ENCODE results near the gene OAT. TPM values are rescaled to one million over a fixed set of nuclear protein-coding genes. Genes with fewer than 3 reads are reported as not detected.

Gene OAT
- total and polyA plus RNA-seq, 4 donors: 105 to 235 (median 114) TPM

DNA sequence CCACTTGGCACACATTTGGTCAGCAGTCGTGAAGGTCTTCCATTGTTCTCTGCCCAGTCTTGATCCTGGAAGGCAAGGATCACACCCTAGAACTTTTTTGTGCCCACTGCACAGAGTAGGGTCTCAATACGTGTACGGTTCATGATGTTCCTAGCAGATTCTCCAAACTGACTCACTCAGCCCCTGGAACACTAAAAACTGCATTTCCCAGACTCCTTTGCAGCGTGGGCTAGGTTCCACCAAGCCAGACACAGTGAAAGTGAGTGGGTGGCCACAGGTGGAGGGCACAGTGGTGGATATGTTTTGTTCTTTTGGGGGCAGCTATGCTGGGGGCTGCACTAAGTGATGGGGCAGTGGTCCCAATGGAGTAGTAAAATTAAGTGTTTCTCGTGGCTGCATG, 41.4 kb upstream of the OAT start:
- Histone ChIP-seq H3K27ac (ENCODE audit: low read depth in 1 of 2, low read length in 2 of 2) (no peak overlapping the region), H3K4me3 (ENCODE audit: low read length in 2 of 2) (no peak overlapping the region), H3K4me1 (ENCODE audit: control insufficient read depth in 1 of 2, insufficient read depth in 2 of 2, low read length in 2 of 2) (no peaks in the 10 kb centered on the region), H3K36me3 (ENCODE audit: control insufficient read depth in 1 of 2, insufficient read depth in 2 of 2, low read length in 1 of 2) (no peaks in the 10 kb centered on the region), H3K27me3 (ENCODE audit: control insufficient read depth in 1 of 2, insufficient read depth in 2 of 2, low read length in 1 of 2) (no peaks in the 10 kb centered on the region), H3K9me3 (ENCODE audit: control insufficient read depth, low read length) (no peaks in the 10 kb centered on the region)
- intact Hi-C loops (cut with DNase I): loop anchor here in 1 of 2 donors (10.0 kb wide), 1 partner anchor 1305 kb away; the partner anchor contains the start of gene BUB3
- DNase-seq: peak in 1 of 2 donors; percentile 28
- 85 to 90% methylated on average over 5 of the region's 5 CpGs for WGBS, 2 donors
- ATAC-seq (ENCODE audit: low FRiP score): no peak

- Histone ChIP-seq H3K4me3 (ENCODE audit: low read length in 2 of 2) (no peak overlapping the region), H3K27me3 (ENCODE audit: control insufficient read depth in 1 of 2, insufficient read depth in 2 of 2, low read length in 1 of 2) (no peaks in the 10 kb centered on the region), H3K36me3 (ENCODE audit: control insufficient read depth in 1 of 2, insufficient read depth in 2 of 2, low read length in 1 of 2) (no peaks in the 10 kb centered on the region), H3K9me3 (ENCODE audit: control insufficient read depth, low read length) (no peaks in the 10 kb centered on the region), H3K27ac (ENCODE audit: low read depth in 1 of 2, low read length in 2 of 2) (no peak overlapping the region), H3K4me1 (ENCODE audit: control insufficient read depth in 1 of 2, insufficient read depth in 2 of 2, low read length in 2 of 2) (no peaks in the 10 kb centered on the region)
- DNase-seq (no peak), ATAC-seq (ENCODE audit: low FRiP score) (no peak)
- 75 to 93% methylated on average over 1 of the region's 1 CpG for WGBS, 2 donors
- intact Hi-C loops (cut with DNase I): no loop called here
Measured at GRCh38 chr10:124459395-124459794, 40.7 kb upstream of the OAT start.

- Histone ChIP-seq H3K4me3 (ENCODE audit: low read length in 2 of 2) (no peak overlapping the region), H3K36me3 (ENCODE audit: control insufficient read depth in 1 of 2, insufficient read depth in 2 of 2, low read length in 1 of 2) (no peaks in the 10 kb centered on the region), H3K9me3 (ENCODE audit: control insufficient read depth, low read length) (no peaks in the 10 kb centered on the region), H3K27ac (ENCODE audit: low read depth in 1 of 2, low read length in 2 of 2) (no peak overlapping the region), H3K4me1 (ENCODE audit: control insufficient read depth in 1 of 2, insufficient read depth in 2 of 2, low read length in 2 of 2) (no peaks in the 10 kb centered on the region), H3K27me3 (ENCODE audit: control insufficient read depth in 1 of 2, insufficient read depth in 2 of 2, low read length in 1 of 2) (no peaks in the 10 kb centered on the region)
- intact Hi-C loops (cut with DNase I): no loop called here
- DNase-seq (peak in 1 of 2 donors; percentile 13), ATAC-seq (ENCODE audit: low FRiP score) (no peak)
- 73 to 82% methylated on average over 2 of the region's 2 CpGs for WGBS, 2 donors
Measured at GRCh38 chr10:124458889-124459288, 40.2 kb upstream of the OAT start.

- no peaks in the 10 kb centered on the region for H3K36me3 ChIP-seq (ENCODE audit: control insufficient read depth in 1 of 2, insufficient read depth in 2 of 2, low read length in 1 of 2)
- H3K27ac ChIP-seq (ENCODE audit: low read depth in 1 of 2, low read length in 2 of 2): no peak overlapping the region
- DNase-seq: no peak
- H3K4me1 ChIP-seq (ENCODE audit: control insufficient read depth in 1 of 2, insufficient read depth in 2 of 2, low read length in 2 of 2): no peaks in the 10 kb centered on the region
- intact Hi-C loops (cut with DNase I): no loop called here
- 91 to 94% methylated on average over 4 of the region's 4 CpGs for whole genome bisulfite sequencing, 2 donors
- no peak for ATAC-seq (ENCODE audit: low FRiP score)
- no peaks in the 10 kb centered on the region for H3K27me3 ChIP-seq (ENCODE audit: control insufficient read depth in 1 of 2, insufficient read depth in 2 of 2, low read length in 1 of 2)
- H3K4me3 ChIP-seq (ENCODE audit: low read length in 2 of 2): no peak overlapping the region
- no peaks in the 10 kb centered on the region for H3K9me3 ChIP-seq (ENCODE audit: control insufficient read depth, low read length)
Measured at GRCh38 chr10:124458473-124458872, 39.8 kb upstream of the OAT start.

DNA sequence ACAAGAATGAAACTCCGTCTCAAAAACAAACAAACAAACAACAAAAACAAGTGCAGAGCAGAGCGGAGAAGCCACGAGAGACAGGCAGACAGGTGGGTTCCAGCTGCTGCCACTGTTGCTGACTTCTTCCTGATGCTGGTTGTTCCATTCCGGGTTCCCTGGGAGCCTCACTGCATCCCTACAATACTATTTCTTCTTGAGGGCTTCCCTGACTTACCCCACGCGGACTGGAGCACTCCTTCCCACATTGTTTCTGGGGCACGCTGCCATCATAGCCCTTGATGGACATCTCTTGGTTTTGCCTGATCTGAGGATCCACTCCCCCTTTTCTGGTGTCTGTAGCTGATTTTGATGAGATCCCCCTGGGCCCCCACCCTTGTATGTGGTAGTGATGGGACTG, 36.7 kb upstream of the OAT start:
- Histone ChIP-seq H3K27ac (ENCODE audit: low read depth in 1 of 2, low read length in 2 of 2) (no peak overlapping the region), H3K27me3 (ENCODE audit: control insufficient read depth in 1 of 2, insufficient read depth in 2 of 2, low read length in 1 of 2) (no peaks in the 10 kb centered on the region), H3K4me3 (ENCODE audit: low read length in 2 of 2) (no peak overlapping the region), H3K36me3 (ENCODE audit: control insufficient read depth in 1 of 2, insufficient read depth in 2 of 2, low read length in 1 of 2) (no peaks in the 10 kb centered on the region), H3K9me3 (ENCODE audit: control insufficient read depth, low read length) (no peaks in the 10 kb centered on the region), H3K4me1 (ENCODE audit: control insufficient read depth in 1 of 2, insufficient read depth in 2 of 2, low read length in 2 of 2) (no peaks in the 10 kb centered on the region)
- 62 to 69% methylated on average over 7 of the region's 7 CpGs for WGBS, 2 donors
- DNase-seq (peak in 1 of 2 donors; percentile 59), ATAC-seq (ENCODE audit: low FRiP score) (no peak)
- intact Hi-C loops (cut with DNase I): no loop called here

DNA sequence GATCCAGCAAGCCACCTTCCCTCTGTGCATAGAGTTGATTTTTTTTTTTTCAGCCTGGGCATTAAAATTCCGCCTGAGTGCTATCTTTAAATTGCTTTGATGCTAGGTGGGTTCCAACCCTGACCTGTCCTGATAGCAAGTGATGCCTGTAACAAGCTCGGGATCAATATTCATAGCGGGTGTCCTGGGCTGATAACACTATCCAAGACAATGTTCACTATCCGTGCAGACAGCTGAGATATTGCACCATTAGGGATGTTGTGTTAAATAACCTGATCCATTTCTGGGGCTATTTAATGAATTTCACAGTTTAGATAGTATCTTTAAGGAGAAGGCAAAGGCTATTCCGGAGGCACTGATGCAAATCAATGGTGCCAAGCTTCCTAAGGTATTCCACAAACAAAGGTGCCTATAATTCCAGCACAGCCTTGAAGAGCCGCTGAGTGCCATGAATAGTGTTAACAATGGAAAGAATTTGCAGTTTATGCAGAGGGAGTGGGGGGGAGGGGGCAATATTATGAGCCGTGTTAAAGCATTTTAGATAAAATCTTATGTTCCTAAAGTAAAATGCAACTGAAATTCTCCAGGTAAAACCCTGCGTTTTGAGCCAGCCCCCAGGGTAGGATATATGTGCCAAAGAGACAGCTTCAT, 35.4 kb upstream of the OAT start:
- 22 to 27% methylated on average over 8 of the region's 8 CpGs for WGBS, 2 donors
- Histone ChIP-seq H3K27me3 (ENCODE audit: control insufficient read depth in 1 of 2, insufficient read depth in 2 of 2, low read length in 1 of 2) (no peaks in the 10 kb centered on the region), H3K36me3 (ENCODE audit: control insufficient read depth in 1 of 2, insufficient read depth in 2 of 2, low read length in 1 of 2) (no peaks in the 10 kb centered on the region), H3K27ac (ENCODE audit: low read depth in 1 of 2, low read length in 2 of 2) (no peak overlapping the region), H3K9me3 (ENCODE audit: control insufficient read depth, low read length) (no peaks in the 10 kb centered on the region), H3K4me3 (ENCODE audit: low read length in 2 of 2) (no peak overlapping the region), H3K4me1 (ENCODE audit: control insufficient read depth in 1 of 2, insufficient read depth in 2 of 2, low read length in 2 of 2) (no peaks in the 10 kb centered on the region)
- intact Hi-C loops (cut with DNase I): no loop called here
- DNase-seq (peak in 1 of 2 donors; percentile 5), ATAC-seq (ENCODE audit: low FRiP score) (no peak)

DNA sequence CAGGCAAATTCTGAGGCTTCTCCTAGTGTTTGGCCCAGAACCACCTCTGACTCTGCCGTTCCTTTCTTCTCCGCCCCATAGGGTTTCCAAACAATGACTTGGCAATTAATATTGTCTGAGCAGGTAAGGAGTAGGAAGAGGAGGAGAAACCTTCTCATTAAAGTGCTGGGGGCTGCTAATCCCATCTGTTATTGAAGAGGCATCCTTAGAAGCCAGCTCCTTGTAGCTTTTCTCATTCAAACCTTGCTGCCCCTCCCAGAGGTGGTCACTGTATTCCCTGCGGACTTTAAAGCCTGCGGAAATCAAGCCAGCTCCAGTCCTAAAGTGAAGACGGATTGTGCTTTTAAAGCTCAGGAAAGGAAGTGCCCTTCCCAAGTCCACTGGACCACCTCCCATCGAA, 32.6 kb upstream of the OAT start:
- H3K27me3 ChIP-seq (ENCODE audit: control insufficient read depth in 1 of 2, insufficient read depth in 2 of 2, low read length in 1 of 2): peaks cover 0 to 2% of the 10 kb centered on the region in 2 donors
- WGBS, 2 donors: 31 to 40% methylated on average over 6 of the region's 6 CpGs
- H3K27ac ChIP-seq (ENCODE audit: low read depth in 1 of 2, low read length in 2 of 2): no peak overlapping the region
- no peaks in the 10 kb centered on the region for H3K36me3 ChIP-seq (ENCODE audit: control insufficient read depth in 1 of 2, insufficient read depth in 2 of 2, low read length in 1 of 2)
- DNase-seq (no peak), ATAC-seq (ENCODE audit: low FRiP score) (no peak)
- no peaks in the 10 kb centered on the region for H3K9me3 ChIP-seq (ENCODE audit: control insufficient read depth, low read length)
- H3K4me3 ChIP-seq (ENCODE audit: low read length in 2 of 2): no peak overlapping the region
- intact Hi-C loops (cut with DNase I): no loop called here
- H3K4me1 ChIP-seq (ENCODE audit: control insufficient read depth in 1 of 2, insufficient read depth in 2 of 2, low read length in 2 of 2): no peaks in the 10 kb centered on the region

- Histone ChIP-seq H3K4me3 (ENCODE audit: low read length in 2 of 2) (no peak overlapping the region), H3K9me3 (ENCODE audit: control insufficient read depth, low read length) (no peaks in the 10 kb centered on the region), H3K27ac (ENCODE audit: low read depth in 1 of 2, low read length in 2 of 2) (no peak overlapping the region), H3K36me3 (ENCODE audit: control insufficient read depth in 1 of 2, insufficient read depth in 2 of 2, low read length in 1 of 2) (no peaks in the 10 kb centered on the region), H3K4me1 (ENCODE audit: control insufficient read depth in 1 of 2, insufficient read depth in 2 of 2, low read length in 2 of 2) (no peaks in the 10 kb centered on the region), H3K27me3 (ENCODE audit: control insufficient read depth in 1 of 2, insufficient read depth in 2 of 2, low read length in 1 of 2) (peaks cover 0 to 2% of the 10 kb centered on the region in 2 donors)
- ATAC-seq (ENCODE audit: low FRiP score) (no peak), DNase-seq (no peak)
- 16 to 21% methylated on average over 5 of the region's 5 CpGs for WGBS, 2 donors
- intact Hi-C loops (cut with DNase I): no loop called here
Measured at GRCh38 chr10:124450783-124451057, 32.0 kb upstream of the OAT start.

DNA sequence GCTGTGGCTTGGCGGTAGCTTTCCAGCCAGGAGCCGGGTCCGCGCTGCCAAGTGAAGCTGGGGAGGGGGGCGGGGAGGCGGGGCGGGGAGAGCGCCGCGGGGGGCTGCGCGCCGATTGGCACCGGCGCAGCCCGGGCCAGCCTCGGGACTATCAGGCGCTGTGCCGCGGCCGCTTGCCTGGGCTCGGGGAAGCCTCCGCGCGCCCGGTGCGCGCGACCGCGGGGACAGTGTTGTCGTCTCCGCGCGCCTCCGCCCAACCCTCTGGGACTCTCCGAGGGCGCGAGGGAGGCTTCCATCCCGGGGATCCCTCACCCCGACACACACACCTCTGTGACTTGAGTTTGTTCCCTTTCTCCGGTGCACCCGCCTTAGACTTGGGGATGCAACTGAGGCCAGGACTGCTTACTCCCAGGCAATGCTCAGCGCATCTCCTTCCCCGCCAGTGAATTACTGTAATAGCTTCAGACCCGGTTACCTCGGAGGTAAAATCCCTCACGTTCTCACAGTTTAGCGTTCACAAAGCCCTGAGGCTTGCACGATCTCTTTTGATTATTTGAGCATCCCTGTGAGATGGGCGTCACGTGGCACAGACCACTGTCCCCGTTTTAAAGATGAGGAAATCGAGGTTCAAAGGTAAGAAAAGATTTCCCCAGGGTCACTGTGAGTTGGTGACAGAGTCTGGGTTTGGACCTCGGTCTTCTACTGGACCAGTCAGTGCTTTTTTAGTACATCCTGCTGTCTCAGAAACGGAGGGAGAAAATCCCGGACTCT, 31.5 kb upstream of the OAT start, which contains the start of gene NKX1-2:
Gene NKX1-2, minus strand, starts transcription at position 24 of the 771 bp plus-strand sequence. CDS start 92 bp downstream, outside the sequence.
- no peak for DNase-seq

More for the DNA sequence above, 31.5 kb upstream of the OAT start, which contains the start of gene NKX1-2:
- intact Hi-C loops (cut with DNase I): no loop called here
- H3K36me3 ChIP-seq (ENCODE audit: control insufficient read depth in 1 of 2, insufficient read depth in 2 of 2, low read length in 1 of 2): no peaks in the 10 kb centered on the region
- H3K27me3 ChIP-seq (ENCODE audit: control insufficient read depth in 1 of 2, insufficient read depth in 2 of 2, low read length in 1 of 2): peaks cover 0 to 2% of the 10 kb centered on the region in 2 donors
- WGBS, 2 donors: 2 to 3% methylated on average over 39 to 57 of the region's 57 CpGs
- no peaks in the 10 kb centered on the region for H3K4me1 ChIP-seq (ENCODE audit: control insufficient read depth in 1 of 2, insufficient read depth in 2 of 2, low read length in 2 of 2)
- no peak within 1 kb of the TSS for H3K4me3 ChIP-seq (ENCODE audit: low read length in 2 of 2)
- H3K27ac ChIP-seq (ENCODE audit: low read depth in 1 of 2, low read length in 2 of 2): no peak within 1 kb of the TSS
- ATAC-seq (ENCODE audit: low FRiP score): no peak
- no peaks in the 10 kb centered on the region for H3K9me3 ChIP-seq (ENCODE audit: control insufficient read depth, low read length)
